HUDEP-2 (cell line): Measurements from ENCODE around the gene ATP8B1.
A peak's percentile ranks its signal among the peaks of the same experiment; 100 is the strongest.
"Not testable (repeated sequence)": the region's sequence is repeated elsewhere in the genome, so short reads cannot be mapped to it uniquely, and the experiment has no call there.

ENCODE experiments used
- DNase-seq, 76 experiments: peaks; one replicate each; lab custom pipeline; 2025; ENCODE audit not compliant: unreplicated experiment in 76 of 76; lab: John Stamatoyannopoulos, UW

ATP8B1 gene

GRCh38 chr18:57677262-57678211 is 125.6 kb downstream of the ATP8B1 start:
- DNase-seq = no peak

- DNase-seq = no peak
Observed at GRCh38 chr18:57674891-57675290, 128.2 kb downstream of the ATP8B1 start.

GRCh38 chr18:57670046-57670445 is 133.1 kb downstream of the ATP8B1 start:
- no peak for DNase-seq

GRCh38 chr18:57668021-57668420 is 135.1 kb downstream of the ATP8B1 start:
- DNase-seq = peak in 19 of 76 experiments; percentile 1 to 38 (median 23)

GRCh38 chr18:57666818-57667497 is 136.2 kb downstream of the ATP8B1 start:
- DNase-seq = peak in 63 of 76 experiments; percentile 3 to 90 (median 60)

- peak in 10 of 76 experiments; percentile 1 to 41 (median 27) for DNase-seq
Observed at GRCh38 chr18:57664568-57665165, 138.4 kb downstream of the ATP8B1 start.

- DNase-seq = no peak
Observed at GRCh38 chr18:57660961-57661360, 142.2 kb downstream of the ATP8B1 start.

GRCh38 chr18:57659460-57660102 is 143.5 kb downstream of the ATP8B1 start:
- peak in 56 of 76 experiments; percentile 1 to 95 (median 74) for DNase-seq

GRCh38 chr18:57657542-57657941 is 145.6 kb downstream of the ATP8B1 start:
- DNase-seq = no peak

- no peak for DNase-seq
Observed at GRCh38 chr18:57655740-57656139, 147.4 kb downstream of the ATP8B1 start.

GRCh38 chr18:57651914-57652313 is 151.2 kb downstream of the ATP8B1 start:
- DNase-seq = no peak

GRCh38 chr18:57649556-57650500 is 153.3 kb downstream of the ATP8B1 start:
- DNase-seq = peak in 50 of 76 experiments; percentile 2 to 73 (median 34)

GRCh38 chr18:57648414-57648813 is 154.7 kb downstream of the ATP8B1 start:
- DNase-seq = no peak

GRCh38 chr18:57644540-57644939 is 158.6 kb downstream of the ATP8B1 start:
- peak in 6 of 76 experiments; percentile 7 to 46 (median 16) for DNase-seq

GRCh38 chr18:57643726-57644125 is 159.4 kb downstream of the ATP8B1 start:
- not testable (repeated sequence) for DNase-seq

GRCh38 chr18:57642462-57642861 is 160.7 kb downstream of the ATP8B1 start:
- not testable (repeated sequence) for DNase-seq

GRCh38 chr18:57640749-57641148 is 162.4 kb downstream of the ATP8B1 start:
- no peak for DNase-seq

- no peak for DNase-seq
Observed at GRCh38 chr18:57640236-57640635, 162.9 kb downstream of the ATP8B1 start.

- DNase-seq = no peak
Observed at GRCh38 chr18:57635003-57635822, 167.9 kb downstream of the ATP8B1 start.
